Keratinocyte (primary cell): Measurements from ENCODE around the gene TCEA2. TPM values are rescaled to one million over a fixed set of nuclear protein-coding genes. Genes with fewer than 3 reads are reported as not detected.
"Not testable (repeated sequence)": the region's sequence is repeated elsewhere in the genome, so short reads cannot be mapped to it uniquely, and the experiment has no call there.

Experiments
- DNase-seq: peaks from one replicate; pipeline ENCODE4 v3.0.0-alpha.2; 2011; ENCODE audit warnings: low read depth, missing footprints, low spot score
- FAIRE-seq: peaks from 2 replicates; lab custom pipeline; 2011; peaks lifted over from hg19 to GRCh38; lab: Jason Lieb, UNC
- H2AFZ ChIP-seq: 2 replicates; pipeline ENCODE4 v1.6.0; 2012; ENCODE audit warnings: low read length, control low read depth, inconsistent platforms; ENCODE audit not compliant: control insufficient read depth
- H3K27ac ChIP-seq: 2 replicates; pipeline ENCODE4 v1.5.1; 2011; ENCODE audit warnings: low read length; ENCODE audit not compliant: control insufficient read depth, insufficient read depth
- H3K27me3 ChIP-seq: 3 replicates; pipeline ENCODE4 v1.6.0; 2011; ENCODE audit warnings: low read length; ENCODE audit not compliant: control insufficient read depth, insufficient read depth; ENCODE audit errors: extremely low read depth
- H3K36me3 ChIP-seq, 2 experiments: 2 replicates in 1 of 2; 3 replicates in 1 of 2; pipeline ENCODE4 v1.5.1; 2011; ENCODE audit warnings: low read length in 2 of 2, mild to moderate bottlenecking in 1 of 2; ENCODE audit not compliant: control insufficient read depth in 2 of 2, insufficient read depth in 2 of 2; ENCODE audit errors: extremely low read depth in 1 of 2
- H3K4me1 ChIP-seq: 3 replicates; pipeline ENCODE4 v1.5.1; 2011; ENCODE audit warnings: low read length; ENCODE audit not compliant: control insufficient read depth, insufficient read depth; ENCODE audit errors: extremely low read depth
- H3K4me2 ChIP-seq: 3 replicates; pipeline ENCODE4 v1.6.0; 2011; ENCODE audit warnings: low read depth, low read length; ENCODE audit not compliant: control insufficient read depth, insufficient read depth; ENCODE audit errors: extremely low read depth
- H3K4me3 ChIP-seq, 3 experiments: fragments of 200-600 bp in 1 of 3; sonication (generic) in 1 of 3; 2 replicates in 2 of 3; 3 replicates in 1 of 3; pipeline ENCODE4 v1.5.1; 2011 to 2016; ENCODE audit warnings: low read length in 3 of 3, mild to moderate bottlenecking in 3 of 3, control low read depth in 2 of 3, inconsistent platforms in 1 of 3, low read depth in 1 of 3, mixed read lengths in 1 of 3, mixed run types in 1 of 3, moderate library complexity in 1 of 3; ENCODE audit not compliant: control insufficient read depth in 2 of 3, insufficient read depth in 2 of 3; ENCODE audit errors: extremely low read depth in 1 of 3
- H3K79me2 ChIP-seq: 2 replicates; pipeline ENCODE4 v1.6.0; 2012; ENCODE audit warnings: low read length; ENCODE audit not compliant: control insufficient read depth, insufficient read depth
- H3K9ac ChIP-seq: 3 replicates; pipeline ENCODE4 v1.6.0; 2011; ENCODE audit warnings: low read length; ENCODE audit not compliant: control insufficient read depth, insufficient read depth; ENCODE audit errors: extremely low read depth
- H3K9me1 ChIP-seq: 3 replicates; pipeline ENCODE4 v1.6.0; 2011; ENCODE audit warnings: low read length; ENCODE audit not compliant: control insufficient read depth, insufficient read depth; ENCODE audit errors: extremely low read depth
- H3K9me3 ChIP-seq: 2 replicates; pipeline ENCODE4 v1.5.1; 2012; ENCODE audit warnings: low read depth, low read length; ENCODE audit not compliant: control insufficient read depth
- H4K20me1 ChIP-seq: 3 replicates; pipeline ENCODE4 v1.6.0; 2011; ENCODE audit warnings: low read length; ENCODE audit not compliant: control insufficient read depth, insufficient read depth; ENCODE audit errors: extremely low read depth
- EZH2 ChIP-seq: IDR thresholded peaks from one replicate; pipeline ENCODE4 v1.6.1; 2012; ENCODE audit warnings: inconsistent platforms, mild to moderate bottlenecking, low read length, moderate library complexity
- dilution Hi-C: fragments of 300-500 bp; cut with MboI; formaldehyde crosslinking; loops from one replicate; pipeline ENCODE4 v1.7.0; 2020; ENCODE audit warnings: low sequenced_read_pairs; ENCODE audit not compliant: extremely low pct_ligation_motif_present
- polyA plus RNA-seq, 5 experiments: library from polyadenylated mRNA; depleted of rRNA in 3 of 5; stranded (reverse) in 3 of 5; stranded (forward) in 1 of 5; unstranded in 1 of 5; fragments of >200 nt; gene quantifications; 1 replicate in 1 of 5; 2 replicates in 3 of 5; 3 replicates in 1 of 5; pipeline versions ENCODE4 v1.2.1 to v1.2.3, GENCODE V29; 2011 to 2012; ENCODE audit warnings: missing spikeins in 2 of 5, low read depth in 1 of 5, low replicate concordance in 1 of 5
- TF ChIP-seq, protein P1 (sequence below), 3 experiments: IDR thresholded peaks in 1 of 3; conservative IDR thresholded peaks in 1 of 3; optimal IDR thresholded peaks in 1 of 3; 2 replicates in 2 of 3; 3 replicates in 1 of 3; pipeline versions ENCODE3 to v1.5.1; 2011; ENCODE audit warnings: low read length in 3 of 3, mild to moderate bottlenecking in 3 of 3, moderate library complexity in 2 of 3, control low read depth in 1 of 3, inconsistent platforms in 1 of 3; ENCODE audit not compliant: insufficient read depth in 2 of 3; ENCODE audit errors: extremely low read depth in 1 of 3

TCEA2 gene
- polyA plus RNA-seq, 1 donor (not counting 4 experiments of a cell fraction or from before 2014, with no cell fraction given), result 9.1 TPM

DNA sequence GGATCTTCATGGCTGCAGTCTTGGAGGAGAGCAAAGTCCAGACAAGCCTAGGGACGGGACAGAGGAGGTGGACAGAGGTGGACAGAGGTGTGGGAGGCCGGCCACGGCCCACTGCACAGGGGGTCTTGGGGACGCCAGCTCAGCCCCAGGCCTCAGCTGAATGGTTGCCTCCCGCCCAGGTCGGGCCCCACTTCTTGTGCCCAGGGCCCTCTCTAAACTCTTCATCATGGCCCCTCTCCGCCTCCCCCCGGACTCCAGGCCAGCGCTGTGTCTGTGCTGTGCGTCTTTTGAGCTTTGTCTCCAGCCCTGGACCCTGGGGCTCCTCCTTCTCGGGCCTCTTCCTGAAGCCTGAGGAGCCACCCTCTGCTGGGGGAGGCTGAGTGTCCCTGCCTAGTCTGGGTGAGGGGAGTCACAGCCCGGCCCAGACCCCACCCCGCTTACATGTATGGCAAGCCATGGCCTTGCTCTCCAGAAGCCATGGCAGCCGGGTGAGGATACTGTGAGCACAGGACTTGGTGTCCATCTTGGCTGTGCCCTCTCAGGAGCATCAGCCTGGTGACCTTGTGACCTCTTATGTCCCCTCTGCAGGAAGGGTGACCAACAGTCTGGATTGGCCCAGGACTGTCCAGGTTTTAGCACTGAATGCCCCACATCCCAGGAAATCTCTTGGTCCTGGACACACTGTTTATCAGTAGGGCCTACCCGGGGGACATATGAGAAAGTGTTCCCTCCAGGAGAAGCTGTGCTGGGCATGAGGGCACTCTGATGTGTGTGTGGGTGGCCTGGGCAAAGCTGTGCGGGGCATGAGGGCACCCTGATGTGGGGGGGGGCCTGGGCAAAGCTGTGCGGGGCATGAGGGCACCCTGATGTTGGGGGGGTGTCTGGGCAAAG, 53.8 kb downstream of the TCEA2 start:
- no peak for DNase-seq

DNA sequence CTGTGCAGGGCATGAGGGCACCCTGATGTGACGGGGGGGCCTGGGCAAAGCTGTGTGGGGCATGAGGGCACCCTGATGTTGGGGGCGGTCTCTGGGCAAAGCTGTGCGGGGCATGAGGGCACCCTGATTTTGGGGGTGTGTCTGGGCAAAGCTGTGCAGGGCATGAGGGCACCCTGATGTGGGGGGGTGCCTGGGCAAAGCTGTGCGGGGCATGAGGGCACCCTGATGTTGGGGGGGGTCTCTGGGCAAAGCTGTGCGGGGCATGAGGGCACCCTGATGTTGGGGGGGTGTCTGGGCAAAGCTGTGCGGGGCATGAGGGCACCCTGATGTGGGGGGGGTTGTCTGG, 54.4 kb downstream of the TCEA2 start:
- peaks cover 11% of the 10 kb centered on the region for H3K27me3 ChIP-seq
- H3K9me3 ChIP-seq, dilution Hi-C loops, H3K9ac ChIP-seq, DNase-seq, H2AFZ ChIP-seq, H3K27ac ChIP-seq, H3K4me2 ChIP-seq, H3K4me3 ChIP-seq, FAIRE-seq, H3K79me2 ChIP-seq, H3K9me1 ChIP-seq, H3K4me1 ChIP-seq, H4K20me1 ChIP-seq, H3K36me3 ChIP-seq: not testable (repeated sequence)

More for the DNA sequence above, 53.8 kb downstream of the TCEA2 start:
- FAIRE-seq, result no peak
- Histone ChIP-seq H3K9me3 (no peaks in the 10 kb centered on the region), H3K4me2 (no peak overlapping the region), H3K4me1 (no peaks in the 10 kb centered on the region), H2AFZ (no peak overlapping the region), H3K79me2 (no peaks in the 10 kb centered on the region), H3K27ac (no peak overlapping the region), H4K20me1 (no peaks in the 10 kb centered on the region), H3K9me1 (no peaks in the 10 kb centered on the region), H3K9ac (no peak overlapping the region), H3K27me3 (peaks cover 9% of the 10 kb centered on the region), H3K4me3 (no peak overlapping the region), H3K36me3 (no peaks in the 10 kb centered on the region)
- dilution Hi-C loops, result no loop called here
- TF ChIP-seq EZH2, result no peak
- TF ChIP-seq, protein P1, sequence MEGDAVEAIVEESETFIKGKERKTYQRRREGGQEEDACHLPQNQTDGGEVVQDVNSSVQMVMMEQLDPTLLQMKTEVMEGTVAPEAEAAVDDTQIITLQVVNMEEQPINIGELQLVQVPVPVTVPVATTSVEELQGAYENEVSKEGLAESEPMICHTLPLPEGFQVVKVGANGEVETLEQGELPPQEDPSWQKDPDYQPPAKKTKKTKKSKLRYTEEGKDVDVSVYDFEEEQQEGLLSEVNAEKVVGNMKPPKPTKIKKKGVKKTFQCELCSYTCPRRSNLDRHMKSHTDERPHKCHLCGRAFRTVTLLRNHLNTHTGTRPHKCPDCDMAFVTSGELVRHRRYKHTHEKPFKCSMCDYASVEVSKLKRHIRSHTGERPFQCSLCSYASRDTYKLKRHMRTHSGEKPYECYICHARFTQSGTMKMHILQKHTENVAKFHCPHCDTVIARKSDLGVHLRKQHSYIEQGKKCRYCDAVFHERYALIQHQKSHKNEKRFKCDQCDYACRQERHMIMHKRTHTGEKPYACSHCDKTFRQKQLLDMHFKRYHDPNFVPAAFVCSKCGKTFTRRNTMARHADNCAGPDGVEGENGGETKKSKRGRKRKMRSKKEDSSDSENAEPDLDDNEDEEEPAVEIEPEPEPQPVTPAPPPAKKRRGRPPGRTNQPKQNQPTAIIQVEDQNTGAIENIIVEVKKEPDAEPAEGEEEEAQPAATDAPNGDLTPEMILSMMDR (optimal IDR thresholded peaks at IDR 0.05 in 1 of 3, IDR thresholded peaks at IDR 0.05 in 1 of 3, conservative IDR thresholded peaks at IDR 0.05 in 1 of 3; ENCODE audit: extremely low read depth in 1 of 3, insufficient read depth in 2 of 3, low read length in 3 of 3), result no peak
